Nephron progenitor cell (in vitro differentiated cells): ENCODE results near the gene ZMYND8.
A peak's percentile ranks its signal among the peaks of the same experiment; 100 is the strongest.
"Not testable (repeated sequence)": the region's sequence is repeated elsewhere in the genome, so short reads cannot be mapped to it uniquely, and the experiment has no call there.

Source experiments
- DNase-seq: peaks from one replicate; pipeline ENCODE4 v3.0.0; 2021
- H3K27ac Mint-ChIP-seq: 2 replicates; pipeline ENCODE4 v1.8.0; 2021; ENCODE audit warnings: mild to moderate bottlenecking, moderate library complexity, mixed read lengths
- H3K27me3 Mint-ChIP-seq: 2 replicates; pipeline ENCODE4 v1.8.0; 2021; ENCODE audit warnings: mild to moderate bottlenecking, low read depth, mixed read lengths; ENCODE audit not compliant: poor library complexity
- H3K36me3 Mint-ChIP-seq: 2 replicates; pipeline ENCODE4 v1.8.0; 2021; ENCODE audit warnings: low read depth, mixed read lengths
- H3K4me1 Mint-ChIP-seq: 2 replicates; pipeline ENCODE4 v1.8.0; 2021; ENCODE audit warnings: mixed read lengths
- H3K4me3 Mint-ChIP-seq: 2 replicates; pipeline ENCODE4 v1.8.0; 2021; ENCODE audit warnings: mild to moderate bottlenecking, moderate library complexity, mixed read lengths
- H3K9me3 Mint-ChIP-seq: 2 replicates; pipeline ENCODE4 v1.8.0; 2021; ENCODE audit warnings: mild to moderate bottlenecking, moderate library complexity, mixed read lengths
- CTCF ChIP-seq: fragments of 200-600 bp; sonication (generic); IDR thresholded peaks from 2 replicates; pipeline ENCODE4 v1.5.0; 2021; ENCODE audit warnings: antibody characterized with exemption

ZMYND8 gene

GRCh38 chr20:47280668-47281067 lies 75.8 kb downstream of the ZMYND8 start:
- Mint-ChIP-seq H3K9me3 (no peaks in the 10 kb centered on the region), H3K27me3 (peaks cover 3% of the 10 kb centered on the region), H3K36me3 (peaks cover 86% of the 10 kb centered on the region), H3K4me1 (peaks cover 49% of the 10 kb centered on the region), H3K4me3 (no peak overlapping the region), H3K27ac (peak overlapping the region; percentile 96)
- no peak for TF ChIP-seq CTCF
- DNase-seq: no peak

GRCh38 chr20:47280228-47280627 lies 76.3 kb downstream of the ZMYND8 start:
- Mint-ChIP-seq H3K4me1 (peaks cover 49% of the 10 kb centered on the region), H3K27me3 (peaks cover 3% of the 10 kb centered on the region), H3K27ac (peak overlapping the region; percentile 96), H3K9me3 (no peaks in the 10 kb centered on the region), H3K36me3 (peaks cover 83% of the 10 kb centered on the region), H3K4me3 (no peak overlapping the region)
- DNase-seq: peak; percentile 20
- TF ChIP-seq CTCF: no peak

GRCh38 chr20:47278907-47279348 lies 77.6 kb downstream of the ZMYND8 start:
- no peak for TF ChIP-seq CTCF
- Mint-ChIP-seq H3K9me3 (no peaks in the 10 kb centered on the region), H3K4me3 (no peak overlapping the region), H3K4me1 (peaks cover 56% of the 10 kb centered on the region), H3K27ac (peak overlapping the region; percentile 63), H3K27me3 (peaks cover 7% of the 10 kb centered on the region), H3K36me3 (peaks cover 78% of the 10 kb centered on the region)
- DNase-seq: no peak

GRCh38 chr20:47277535-47277872 lies 79.0 kb downstream of the ZMYND8 start:
- H3K27me3 Mint-ChIP-seq, H3K9me3 Mint-ChIP-seq, DNase-seq, H3K4me3 Mint-ChIP-seq: not testable (repeated sequence)
- H3K27ac Mint-ChIP-seq: peak overlapping the region; percentile 75
- H3K36me3 Mint-ChIP-seq: peaks cover 73% of the 10 kb centered on the region
- peaks cover 56% of the 10 kb centered on the region for H3K4me1 Mint-ChIP-seq

GRCh38 chr20:47276851-47277534 lies 79.5 kb downstream of the ZMYND8 start:
- H3K9me3 Mint-ChIP-seq: no peaks in the 10 kb centered on the region
- no peak for TF ChIP-seq CTCF
- peaks cover 74% of the 10 kb centered on the region for H3K36me3 Mint-ChIP-seq
- peaks cover 7% of the 10 kb centered on the region for H3K27me3 Mint-ChIP-seq
- H3K27ac Mint-ChIP-seq: peak overlapping the region; percentile 75
- DNase-seq: no peak
- no peak overlapping the region for H3K4me3 Mint-ChIP-seq
- H3K4me1 Mint-ChIP-seq: peaks cover 53% of the 10 kb centered on the region

GRCh38 chr20:47276251-47276650 lies 80.2 kb downstream of the ZMYND8 start:
- peaks cover 68% of the 10 kb centered on the region for H3K36me3 Mint-ChIP-seq
- peaks cover 7% of the 10 kb centered on the region for H3K27me3 Mint-ChIP-seq
- no peak for TF ChIP-seq CTCF
- H3K9me3 Mint-ChIP-seq: no peaks in the 10 kb centered on the region
- H3K4me1 Mint-ChIP-seq: peaks cover 46% of the 10 kb centered on the region
- DNase-seq: no peak
- peak overlapping the region; percentile 74 for H3K27ac Mint-ChIP-seq
- H3K4me3 Mint-ChIP-seq: no peak overlapping the region
